Measurements from ENCODE around the gene TPI1. TPM values are rescaled to one million over a fixed set of nuclear protein-coding genes. Genes with fewer than 3 reads are reported as not detected.
"Not testable (repeated sequence)": the region's sequence is repeated elsewhere in the genome, so short reads cannot be mapped to it uniquely, and the experiment has no call there.

The TPI1 gene
- total RNA-seq, 4 donors from 2014 or later = 288 to 372 (median 355) TPM

DNA sequence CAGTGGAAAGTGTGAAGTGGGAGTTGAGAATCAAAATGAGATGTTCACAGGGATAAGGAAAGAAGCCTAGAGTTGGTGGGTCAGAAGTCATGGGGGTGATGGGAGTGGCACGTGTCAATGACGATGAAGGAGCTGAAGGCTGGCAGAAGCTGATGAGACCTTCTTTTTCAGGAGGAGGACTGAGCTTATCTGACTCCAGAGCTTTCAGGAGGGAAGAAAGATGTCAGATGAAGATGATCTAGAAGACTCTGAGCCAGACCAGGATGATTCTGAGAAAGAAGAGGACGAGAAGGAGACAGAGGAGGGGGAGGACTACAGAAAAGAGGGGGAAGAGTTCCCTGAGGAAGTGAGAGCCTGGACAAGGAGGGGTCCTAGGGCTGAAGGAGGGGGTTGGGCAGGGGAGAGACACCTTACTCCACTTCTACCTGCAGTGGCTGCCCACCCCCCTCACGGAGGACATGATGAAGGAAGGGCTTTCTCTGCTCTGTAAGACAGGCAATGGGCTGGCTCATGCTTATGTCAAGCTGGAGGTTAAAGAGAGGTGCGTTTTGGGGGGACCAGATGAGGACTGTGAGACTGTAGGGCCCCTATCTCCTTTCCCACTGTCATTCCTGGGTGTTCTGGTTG, 38.2 kb downstream of the TPI1 start:
- WGBS = 69% methylated on average over 5 of the region's 5 CpGs
- H3K4me3 ChIP-seq = peak overlapping the region; percentile 58 to 78 (median 66)
- H3K4me1 ChIP-seq = peaks cover 5 to 18% (median 16%) of the 10 kb centered on the region in 4 donors
- H3K27ac ChIP-seq (replicated peaks in 1 of 4) = peak overlapping the region; percentile 75 to 88 (median 82)
- intact Hi-C loops (cut with DNase I) = loop anchor here (5.0 kb wide), 1 partner anchor 43 kb away; no protein-coding TSS in a partner anchor
- DNase-seq (ENCODE audit: extremely low spot score) = no peak
- no peaks in the 10 kb centered on the region for H3K9me3 ChIP-seq
- peaks cover 0 to 17% (median 9%) of the 10 kb centered on the region in 4 donors for H3K36me3 ChIP-seq
- H3K27me3 ChIP-seq = no peaks in the 10 kb centered on the region
- TF ChIP-seq, protein P1, sequence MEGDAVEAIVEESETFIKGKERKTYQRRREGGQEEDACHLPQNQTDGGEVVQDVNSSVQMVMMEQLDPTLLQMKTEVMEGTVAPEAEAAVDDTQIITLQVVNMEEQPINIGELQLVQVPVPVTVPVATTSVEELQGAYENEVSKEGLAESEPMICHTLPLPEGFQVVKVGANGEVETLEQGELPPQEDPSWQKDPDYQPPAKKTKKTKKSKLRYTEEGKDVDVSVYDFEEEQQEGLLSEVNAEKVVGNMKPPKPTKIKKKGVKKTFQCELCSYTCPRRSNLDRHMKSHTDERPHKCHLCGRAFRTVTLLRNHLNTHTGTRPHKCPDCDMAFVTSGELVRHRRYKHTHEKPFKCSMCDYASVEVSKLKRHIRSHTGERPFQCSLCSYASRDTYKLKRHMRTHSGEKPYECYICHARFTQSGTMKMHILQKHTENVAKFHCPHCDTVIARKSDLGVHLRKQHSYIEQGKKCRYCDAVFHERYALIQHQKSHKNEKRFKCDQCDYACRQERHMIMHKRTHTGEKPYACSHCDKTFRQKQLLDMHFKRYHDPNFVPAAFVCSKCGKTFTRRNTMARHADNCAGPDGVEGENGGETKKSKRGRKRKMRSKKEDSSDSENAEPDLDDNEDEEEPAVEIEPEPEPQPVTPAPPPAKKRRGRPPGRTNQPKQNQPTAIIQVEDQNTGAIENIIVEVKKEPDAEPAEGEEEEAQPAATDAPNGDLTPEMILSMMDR (IDR thresholded peaks at IDR 0.05) = no peak
- TF ChIP-seq POLR2A (IDR thresholded peaks at IDR 0.05; ENCODE audit: low read depth) (no peak), POLR2AphosphoS5 (IDR thresholded peaks at IDR 0.05) (no peak)

DNA sequence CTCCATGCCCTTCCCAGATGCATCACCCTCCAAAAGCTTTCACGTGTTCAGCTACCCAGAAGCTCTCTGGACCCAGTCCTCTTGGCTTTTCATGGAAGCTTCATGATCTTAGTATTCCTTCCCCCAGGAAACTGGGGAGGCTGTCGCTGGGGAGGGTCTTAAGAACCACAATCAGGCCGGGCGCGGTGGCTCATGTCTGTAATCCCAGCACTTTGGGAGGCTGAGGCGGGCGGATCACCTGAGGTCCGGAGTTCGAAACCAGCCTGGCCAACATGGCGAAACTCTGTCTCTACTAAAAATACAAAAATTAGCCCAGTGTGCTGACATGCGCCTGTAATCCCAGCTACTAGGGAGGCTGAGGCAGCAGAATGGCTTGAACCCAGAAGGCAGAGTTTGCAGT, 40.8 kb downstream of the TPI1 start:
- intact Hi-C loops (cut with DNase I) = loop anchor here (5.0 kb wide), 1 partner anchor 46 kb away; no protein-coding TSS in a partner anchor
- not testable (repeated sequence) for H3K27ac ChIP-seq (replicated peaks in 1 of 4); H3K9me3 ChIP-seq; DNase-seq (ENCODE audit: extremely low spot score); H3K27me3 ChIP-seq; H3K4me3 ChIP-seq
- 97% methylated on average over 11 of the region's 11 CpGs for WGBS
- Histone ChIP-seq H3K4me1 (peaks cover 5 to 18% (median 16%) of the 10 kb centered on the region in 4 donors), H3K36me3 (peaks cover 0 to 17% (median 9%) of the 10 kb centered on the region in 4 donors)

DNA sequence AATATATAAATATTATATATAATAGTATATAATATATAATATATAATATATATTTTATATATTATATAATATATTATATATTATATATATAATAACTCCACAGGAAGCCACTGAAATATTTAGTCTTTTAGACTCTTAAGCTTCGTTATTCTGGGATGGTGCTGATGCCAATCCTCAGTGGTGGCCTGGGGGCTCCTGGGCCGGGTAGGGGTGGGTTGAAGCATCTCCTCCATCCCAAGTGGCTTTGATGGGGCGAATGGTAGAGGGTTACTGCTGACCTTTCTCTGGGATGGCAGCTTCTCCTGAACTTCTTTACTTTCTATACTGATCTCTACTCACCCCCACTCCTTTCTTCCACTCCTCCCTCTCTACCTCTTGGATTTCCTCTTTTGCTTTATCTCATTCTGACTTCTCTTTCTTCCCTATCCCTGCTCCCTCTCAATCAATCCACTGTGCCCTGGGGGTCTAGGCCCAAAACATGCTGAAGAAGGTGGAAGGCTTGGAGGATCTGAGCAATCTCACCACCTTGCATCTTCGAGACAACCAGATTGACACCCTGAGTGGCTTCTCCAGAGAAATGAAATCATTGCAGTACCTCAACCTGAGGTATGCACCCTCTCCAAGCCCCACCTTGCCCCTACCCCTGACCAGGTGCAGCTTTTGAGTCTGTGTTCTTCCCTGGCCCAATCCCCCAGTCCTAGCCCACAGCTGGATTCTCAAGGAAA, 42.3 kb downstream of the TPI1 start:
- Histone ChIP-seq H3K27ac (replicated peaks in 1 of 4) (no peak overlapping the region), H3K27me3 (no peaks in the 10 kb centered on the region), H3K36me3 (peaks cover 0 to 17% (median 9%) of the 10 kb centered on the region in 4 donors), H3K9me3 (no peaks in the 10 kb centered on the region), H3K4me3 (no peak overlapping the region), H3K4me1 (peaks cover 9 to 23% (median 16%) of the 10 kb centered on the region in 4 donors)
- intact Hi-C loops (cut with DNase I) = loop anchor here (5.0 kb wide), 1 partner anchor 47 kb away; no protein-coding TSS in a partner anchor
- WGBS = 93% methylated on average over 4 of the region's 4 CpGs
- TF ChIP-seq POLR2A (IDR thresholded peaks at IDR 0.05; ENCODE audit: low read depth) (no peak), EP300 (IDR thresholded peaks at IDR 0.05) (no peak), POLR2AphosphoS5 (IDR thresholded peaks at IDR 0.05) (no peak)
- TF ChIP-seq, protein P1 (IDR thresholded peaks at IDR 0.05) = no peak
- no peak for DNase-seq (ENCODE audit: extremely low spot score)

DNA sequence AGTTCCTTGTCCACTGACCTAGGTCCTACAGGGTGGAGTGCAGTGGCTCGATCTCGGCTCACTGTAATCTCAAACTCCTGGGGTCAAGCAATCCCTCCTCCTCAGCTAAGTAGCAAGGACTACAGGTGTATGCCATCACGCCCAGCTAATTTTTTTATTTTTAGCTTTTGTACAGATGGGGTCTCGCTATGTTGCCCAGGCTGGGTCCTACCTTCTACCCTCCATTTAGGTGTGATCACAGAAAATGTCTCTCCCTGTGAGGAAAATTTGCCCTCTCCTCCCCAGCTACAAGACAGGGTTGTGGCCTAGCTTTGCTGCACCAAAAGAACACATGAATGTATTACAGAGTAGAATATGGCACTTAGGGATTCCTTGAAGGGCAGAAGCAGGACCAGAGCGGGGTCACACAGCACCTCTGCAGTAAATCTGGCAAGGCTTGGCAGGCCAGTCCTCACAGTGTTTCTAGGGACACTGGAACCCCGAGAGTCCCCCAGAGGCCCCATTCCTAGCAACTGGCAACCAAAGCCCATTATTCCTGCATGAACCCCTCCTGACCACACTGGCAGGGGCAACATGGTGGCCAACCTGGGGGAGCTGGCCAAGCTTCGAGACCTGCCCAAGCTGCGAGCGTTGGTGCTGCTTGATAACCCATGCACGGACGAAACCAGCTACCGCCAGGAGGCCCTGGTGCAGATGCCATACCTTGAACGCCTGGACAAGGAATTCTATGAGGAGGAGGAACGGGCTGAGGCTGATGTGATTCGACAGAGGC, 45.0 kb downstream of the TPI1 start:
- peaks cover 0 to 19% (median 10%) of the 10 kb centered on the region in 4 donors for H3K36me3 ChIP-seq
- H3K4me1 ChIP-seq = peaks cover 9 to 29% (median 24%) of the 10 kb centered on the region in 4 donors
- WGBS = 92% methylated on average over 15 of the region's 15 CpGs
- no peak overlapping the region for H3K4me3 ChIP-seq
- intact Hi-C loops (cut with DNase I) = no loop called here
- TF ChIP-seq, protein P1 (IDR thresholded peaks at IDR 0.05) = no peak
- TF ChIP-seq EP300 (IDR thresholded peaks at IDR 0.05) (no peak), POLR2A (IDR thresholded peaks at IDR 0.05; ENCODE audit: low read depth) (no peak), POLR2AphosphoS5 (IDR thresholded peaks at IDR 0.05) (no peak)
- H3K9me3 ChIP-seq = no peaks in the 10 kb centered on the region
- no peak for DNase-seq (ENCODE audit: extremely low spot score)
- no peaks in the 10 kb centered on the region for H3K27me3 ChIP-seq
- H3K27ac ChIP-seq (replicated peaks in 1 of 4) = no peak overlapping the region

Data from esophagus muscularis mucosa (tissue), 4 donors.